Ectodermal cell (in vitro differentiated cells): ENCODE data around the gene VPS37B.

ENCODE experiments used
- H3K27ac ChIP-seq: 2 replicates; pipeline ENCODE4 v1.7.0; 2013; ENCODE audit warnings: mild to moderate bottlenecking, low read depth, low read length; ENCODE audit not compliant: insufficient read depth, poor library complexity, severe bottlenecking
- H3K27me3 ChIP-seq: 2 replicates; pipeline ENCODE4 v1.7.0; 2013; ENCODE audit warnings: mild to moderate bottlenecking, low read length; ENCODE audit not compliant: insufficient read depth, control insufficient read depth, poor library complexity, severe bottlenecking
- H3K36me3 ChIP-seq: one replicate; pipeline ENCODE4 v1.7.0; 2013; ENCODE audit warnings: low read length; ENCODE audit not compliant: control insufficient read depth, insufficient read depth
- H3K4me1 ChIP-seq: one replicate; pipeline ENCODE4 v1.7.0; 2013; ENCODE audit warnings: low read length; ENCODE audit not compliant: control insufficient read depth, insufficient read depth
- H3K4me3 ChIP-seq: 2 replicates; pipeline ENCODE4 v1.7.0; 2013; ENCODE audit warnings: low read depth, low read length, control low read depth; ENCODE audit not compliant: insufficient read depth
- H3K9me3 ChIP-seq: 2 replicates; pipeline ENCODE4 v1.7.0; 2013; ENCODE audit warnings: mild to moderate bottlenecking, low read length, moderate library complexity; ENCODE audit not compliant: control insufficient read depth
- WGBS, 2 experiments: methylation state at CpG; one replicate each; pipeline ENCODE4 v1.1.7; 2013; ENCODE audit warnings: missing lambda C conversion rate in 2 of 2; 5-methylcytosine and 5-hydroxymethylcytosine counted together

VPS37B gene

GRCh38 chr12:122858591-122859302 is 37.2 kb downstream of the VPS37B start:
- no peaks in the 10 kb centered on the region for H3K36me3 ChIP-seq
- H3K4me1 ChIP-seq = no peaks in the 10 kb centered on the region
- 90 to 92% methylated on average over 22 of the region's 22 CpGs for WGBS, 2 experiments
- no peak overlapping the region for H3K27ac ChIP-seq
- no peak overlapping the region for H3K4me3 ChIP-seq
- H3K9me3 ChIP-seq = no peaks in the 10 kb centered on the region
- no peaks in the 10 kb centered on the region for H3K27me3 ChIP-seq

- Histone ChIP-seq H3K4me3 (no peak overlapping the region), H3K27me3 (no peaks in the 10 kb centered on the region), H3K4me1 (no peaks in the 10 kb centered on the region), H3K36me3 (no peaks in the 10 kb centered on the region), H3K9me3 (no peaks in the 10 kb centered on the region), H3K27ac (no peak overlapping the region)
- 93% methylated on average over 14 of the region's 14 CpGs for WGBS, 2 experiments
These were observed 37.8 kb downstream of the VPS37B start for GRCh38 chr12:122858171-122858570.

GRCh38 chr12:122856999-122857671 is 38.8 kb downstream of the VPS37B start:
- H3K4me3 ChIP-seq = no peak overlapping the region
- no peaks in the 10 kb centered on the region for H3K27me3 ChIP-seq
- H3K27ac ChIP-seq = no peak overlapping the region
- H3K9me3 ChIP-seq = no peaks in the 10 kb centered on the region
- no peaks in the 10 kb centered on the region for H3K36me3 ChIP-seq
- no peaks in the 10 kb centered on the region for H3K4me1 ChIP-seq
- WGBS, 2 experiments = 94 to 95% methylated on average over 24 of the region's 24 CpGs

DNA sequence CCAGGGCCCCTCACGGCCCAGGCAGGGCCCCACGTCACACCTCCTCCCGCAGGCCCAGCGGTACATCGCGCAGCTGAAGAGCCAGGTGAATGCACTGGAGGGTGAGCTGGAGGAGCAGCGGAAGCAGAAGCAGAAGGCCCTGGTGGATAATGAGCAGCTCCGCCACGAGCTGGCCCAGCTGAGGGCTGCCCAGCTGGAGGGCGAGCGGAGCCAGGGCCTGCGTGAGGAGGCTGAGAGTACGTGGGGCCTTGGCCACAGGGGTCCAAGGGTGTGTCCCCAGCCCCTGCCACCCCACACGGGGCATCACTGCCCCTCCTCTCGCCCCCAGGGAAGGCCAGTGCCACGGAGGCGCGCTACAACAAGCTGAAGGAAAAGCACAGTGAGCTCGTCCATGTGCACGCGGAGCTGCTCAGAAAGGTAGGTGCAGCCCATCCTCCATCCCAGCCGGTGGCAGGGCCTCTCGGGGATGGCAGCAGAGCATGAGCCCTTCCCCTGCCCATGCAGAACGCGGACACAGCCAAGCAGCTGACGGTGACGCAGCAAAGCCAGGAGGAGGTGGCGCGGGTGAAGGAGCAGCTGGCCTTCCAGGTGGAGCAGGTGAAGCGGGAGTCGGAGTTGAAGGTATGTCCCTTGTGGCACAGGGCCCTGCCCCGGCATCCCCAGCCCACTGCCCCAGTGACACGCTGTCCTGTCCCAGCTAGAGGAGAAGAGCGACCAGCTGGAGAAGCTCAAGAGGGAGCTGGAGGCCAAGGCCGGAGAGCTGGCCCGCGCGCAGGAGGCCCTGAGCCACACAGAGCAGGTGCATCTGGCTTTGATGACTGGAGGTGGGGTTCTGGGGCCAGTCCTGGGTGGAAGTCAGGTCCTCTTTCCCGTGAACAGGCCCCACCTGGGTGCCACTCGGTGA is 39.7 kb downstream of the VPS37B start:
- Histone ChIP-seq H3K36me3 (no peaks in the 10 kb centered on the region), H3K4me3 (no peak overlapping the region), H3K9me3 (no peaks in the 10 kb centered on the region), H3K27me3 (no peaks in the 10 kb centered on the region), H3K27ac (no peak overlapping the region), H3K4me1 (no peaks in the 10 kb centered on the region)
- 93 to 95% methylated on average over 40 of the region's 40 CpGs for WGBS, 2 experiments

- Histone ChIP-seq H3K4me3 (no peak overlapping the region), H3K27ac (no peak overlapping the region), H3K27me3 (no peaks in the 10 kb centered on the region), H3K36me3 (no peaks in the 10 kb centered on the region), H3K9me3 (no peaks in the 10 kb centered on the region), H3K4me1 (no peaks in the 10 kb centered on the region)
- 94 to 95% methylated on average over 24 of the region's 24 CpGs for WGBS, 2 experiments
These were observed 40.7 kb downstream of the VPS37B start for GRCh38 chr12:122855071-122855829.

GRCh38 chr12:122854554-122854953 is 41.4 kb downstream of the VPS37B start:
- Histone ChIP-seq H3K4me3 (no peak overlapping the region), H3K9me3 (no peaks in the 10 kb centered on the region), H3K27ac (no peak overlapping the region), H3K27me3 (no peaks in the 10 kb centered on the region), H3K4me1 (no peaks in the 10 kb centered on the region), H3K36me3 (no peaks in the 10 kb centered on the region)
- WGBS, 2 experiments = 94 to 95% methylated on average over 17 of the region's 17 CpGs

GRCh38 chr12:122853582-122854245 is 42.2 kb downstream of the VPS37B start:
- Histone ChIP-seq H3K4me1 (no peaks in the 10 kb centered on the region), H3K4me3 (no peak overlapping the region), H3K27ac (no peak overlapping the region), H3K9me3 (no peaks in the 10 kb centered on the region), H3K36me3 (no peaks in the 10 kb centered on the region), H3K27me3 (no peaks in the 10 kb centered on the region)
- WGBS, 2 experiments = 92 to 94% methylated on average over 17 of the region's 17 CpGs

GRCh38 chr12:122852336-122853275 is 43.3 kb downstream of the VPS37B start:
- no peak overlapping the region for H3K4me3 ChIP-seq
- 76 to 80% methylated on average over 16 of the region's 18 CpGs for WGBS, 2 experiments
- H3K27me3 ChIP-seq = no peaks in the 10 kb centered on the region
- no peak overlapping the region for H3K27ac ChIP-seq
- H3K4me1 ChIP-seq = no peaks in the 10 kb centered on the region
- H3K36me3 ChIP-seq = no peaks in the 10 kb centered on the region
- no peaks in the 10 kb centered on the region for H3K9me3 ChIP-seq

- WGBS, 2 experiments = 91 to 95% methylated on average over 5 of the region's 5 CpGs
- Histone ChIP-seq H3K27me3 (no peaks in the 10 kb centered on the region), H3K4me1 (no peaks in the 10 kb centered on the region), H3K36me3 (no peaks in the 10 kb centered on the region), H3K9me3 (no peaks in the 10 kb centered on the region), H3K27ac (no peak overlapping the region), H3K4me3 (no peak overlapping the region)
These were observed 44.1 kb downstream of the VPS37B start for GRCh38 chr12:122851820-122852219.
